Activated T-helper 1 cell treated with Interleukin-2 at 50 U/mL for 16 hours (primary cell): Measurements from ENCODE around the gene OR8H1.

Experiments used
- DNase-seq: peaks from one replicate; pipeline ENCODE4 v3.0.0-alpha.2; 2020; ENCODE audit warnings: low read depth

Gene OR8H1

GRCh38 chr11:56292154-56292553, at the start of gene OR8H1:
Gene OR8H1, minus strand, starts transcription at chr11:56292254. Its CDS starts 1,192 bp downstream, at chr11:56291062.
- no peak for DNase-seq

GRCh38 chr11:56340289-56340688, 48.2 kb upstream of the OR8H1 start:
- DNase-seq: no peak

GRCh38 chr11:56333156-56333555, 41.1 kb upstream of the OR8H1 start:
- DNase-seq: no peak

GRCh38 chr11:56331861-56332491, 39.9 kb upstream of the OR8H1 start:
- no peak for DNase-seq

- DNase-seq: no peak
Observed at GRCh38 chr11:56314844-56315243, 22.8 kb upstream of the OR8H1 start, which contains the start of gene OR8K3. Gene OR8K3, plus strand, starts transcription at chr11:56315144. Its CDS starts 3,163 bp downstream, at chr11:56318307.

- DNase-seq: no peak
Observed at GRCh38 chr11:56307836-56308235, 15.8 kb upstream of the OR8H1 start.

GRCh38 chr11:56296898-56297297, 4.8 kb upstream of the OR8H1 start:
- DNase-seq: no peak

- DNase-seq: no peak
Observed at GRCh38 chr11:56273854-56274253, 18.2 kb downstream of the OR8H1 start, which contains the start of gene OR5T1. Gene OR5T1, plus strand, starts transcription at chr11:56274154. Its CDS starts 1,485 bp downstream, at chr11:56275639.

GRCh38 chr11:56271092-56271491, 21.0 kb downstream of the OR8H1 start:
- DNase-seq: no peak

- no peak for DNase-seq
Observed at GRCh38 chr11:56251954-56252353, 40.1 kb downstream of the OR8H1 start, which contains the start of gene OR5T3. Gene OR5T3, plus strand, starts transcription at chr11:56252254. Its CDS starts 0 bp downstream, at chr11:56252254.
